LNCaP clone FGC (cell line): Measurements from ENCODE around the gene NBL1.

Experiments
- DNase-seq: peaks from one replicate; pipeline ENCODE4 v3.0.0-alpha.2; 2011; ENCODE audit warnings: low read depth
- H3K4me3 ChIP-seq: 2 replicates; pipeline ENCODE4 v1.5.1; 2011; ENCODE audit warnings: mild to moderate bottlenecking, low read depth, low read length, control low read depth
- TF ChIP-seq, protein P1 (sequence below): IDR thresholded peaks from 2 replicates; pipeline ENCODE4 v1.5.1; 2012; ENCODE audit warnings: mild to moderate bottlenecking; ENCODE audit not compliant: control insufficient read depth, insufficient read depth; ENCODE audit errors: extremely low read depth

Gene NBL1

GRCh38 chr1:19639999-19640362, 4.1 kb upstream of the NBL1 start:
- TF ChIP-seq, protein P1, sequence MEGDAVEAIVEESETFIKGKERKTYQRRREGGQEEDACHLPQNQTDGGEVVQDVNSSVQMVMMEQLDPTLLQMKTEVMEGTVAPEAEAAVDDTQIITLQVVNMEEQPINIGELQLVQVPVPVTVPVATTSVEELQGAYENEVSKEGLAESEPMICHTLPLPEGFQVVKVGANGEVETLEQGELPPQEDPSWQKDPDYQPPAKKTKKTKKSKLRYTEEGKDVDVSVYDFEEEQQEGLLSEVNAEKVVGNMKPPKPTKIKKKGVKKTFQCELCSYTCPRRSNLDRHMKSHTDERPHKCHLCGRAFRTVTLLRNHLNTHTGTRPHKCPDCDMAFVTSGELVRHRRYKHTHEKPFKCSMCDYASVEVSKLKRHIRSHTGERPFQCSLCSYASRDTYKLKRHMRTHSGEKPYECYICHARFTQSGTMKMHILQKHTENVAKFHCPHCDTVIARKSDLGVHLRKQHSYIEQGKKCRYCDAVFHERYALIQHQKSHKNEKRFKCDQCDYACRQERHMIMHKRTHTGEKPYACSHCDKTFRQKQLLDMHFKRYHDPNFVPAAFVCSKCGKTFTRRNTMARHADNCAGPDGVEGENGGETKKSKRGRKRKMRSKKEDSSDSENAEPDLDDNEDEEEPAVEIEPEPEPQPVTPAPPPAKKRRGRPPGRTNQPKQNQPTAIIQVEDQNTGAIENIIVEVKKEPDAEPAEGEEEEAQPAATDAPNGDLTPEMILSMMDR, result no peak
- no peak for DNase-seq
- H3K4me3 ChIP-seq, result no peak overlapping the region

DNA sequence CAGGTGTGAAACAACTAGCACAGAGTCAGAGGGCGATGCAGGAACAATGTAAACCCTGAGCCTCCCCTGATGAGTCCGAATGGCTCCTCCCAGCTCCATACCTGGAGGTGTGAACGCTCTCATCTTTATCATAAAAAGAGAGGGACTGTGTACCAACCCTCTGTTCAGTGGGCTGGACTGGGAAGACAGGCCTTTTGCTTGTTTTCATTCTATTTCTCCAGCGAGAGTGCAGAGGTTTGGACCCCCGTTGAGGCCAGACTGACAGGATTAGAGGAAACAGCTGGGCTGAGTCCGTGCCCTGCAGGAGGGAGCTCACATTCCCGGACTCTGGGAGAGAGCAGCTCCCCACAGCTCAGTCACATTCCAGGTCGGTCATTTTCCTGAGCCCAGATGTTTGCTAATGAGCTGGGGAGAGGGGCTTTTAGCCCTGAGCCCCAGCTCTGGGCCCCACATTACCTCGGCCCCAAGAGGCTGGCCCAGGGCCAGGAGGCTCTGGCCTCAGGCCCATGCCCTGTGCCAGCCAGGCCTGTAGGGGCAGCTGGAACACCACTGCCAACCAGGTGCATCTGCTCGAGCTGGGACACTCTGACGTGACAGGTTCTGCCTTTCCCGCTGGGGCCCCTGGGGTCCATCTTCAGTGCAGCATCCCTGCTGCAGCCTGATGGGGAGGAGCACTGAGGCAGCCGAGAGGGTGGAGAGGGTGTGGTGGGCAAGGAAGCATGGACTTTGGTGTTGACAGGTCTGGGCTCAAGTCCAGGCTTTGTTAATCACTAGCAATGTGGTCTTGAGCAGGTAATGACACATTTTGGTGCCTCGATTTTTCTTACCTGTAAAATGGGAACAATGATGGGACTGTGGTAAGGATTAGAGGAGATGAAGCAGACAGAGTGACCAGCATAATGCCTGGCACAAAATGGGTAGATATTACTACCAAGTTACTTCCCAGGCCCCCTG, 3.5 kb upstream of the NBL1 start:
- DNase-seq, result no peak
- TF ChIP-seq, protein P1, result no peak
- no peak overlapping the region for H3K4me3 ChIP-seq

GRCh38 chr1:19643121-19643520, 990 bp upstream of the NBL1 start:
- no peak overlapping the region for H3K4me3 ChIP-seq
- TF ChIP-seq, protein P1, result no peak
- no peak for DNase-seq

DNA sequence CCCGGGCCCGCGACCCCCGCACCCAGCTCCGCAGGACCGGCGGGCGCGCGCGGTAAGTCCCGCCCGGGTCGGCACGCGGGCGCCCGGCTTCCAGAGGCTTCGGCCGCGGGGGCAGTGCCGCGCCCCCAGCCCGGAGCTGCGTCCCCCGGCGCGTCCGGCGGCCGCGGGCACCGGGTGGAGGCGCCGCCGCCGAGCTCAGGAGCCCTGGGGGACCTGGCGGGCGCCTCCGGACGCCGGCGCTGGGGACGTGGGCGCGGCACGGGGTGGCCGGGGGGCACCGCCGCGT, 227 bp downstream of the NBL1 start:
- TF ChIP-seq, protein P1, result no peak
- DNase-seq, result no peak
- no peak overlapping the region for H3K4me3 ChIP-seq

DNA sequence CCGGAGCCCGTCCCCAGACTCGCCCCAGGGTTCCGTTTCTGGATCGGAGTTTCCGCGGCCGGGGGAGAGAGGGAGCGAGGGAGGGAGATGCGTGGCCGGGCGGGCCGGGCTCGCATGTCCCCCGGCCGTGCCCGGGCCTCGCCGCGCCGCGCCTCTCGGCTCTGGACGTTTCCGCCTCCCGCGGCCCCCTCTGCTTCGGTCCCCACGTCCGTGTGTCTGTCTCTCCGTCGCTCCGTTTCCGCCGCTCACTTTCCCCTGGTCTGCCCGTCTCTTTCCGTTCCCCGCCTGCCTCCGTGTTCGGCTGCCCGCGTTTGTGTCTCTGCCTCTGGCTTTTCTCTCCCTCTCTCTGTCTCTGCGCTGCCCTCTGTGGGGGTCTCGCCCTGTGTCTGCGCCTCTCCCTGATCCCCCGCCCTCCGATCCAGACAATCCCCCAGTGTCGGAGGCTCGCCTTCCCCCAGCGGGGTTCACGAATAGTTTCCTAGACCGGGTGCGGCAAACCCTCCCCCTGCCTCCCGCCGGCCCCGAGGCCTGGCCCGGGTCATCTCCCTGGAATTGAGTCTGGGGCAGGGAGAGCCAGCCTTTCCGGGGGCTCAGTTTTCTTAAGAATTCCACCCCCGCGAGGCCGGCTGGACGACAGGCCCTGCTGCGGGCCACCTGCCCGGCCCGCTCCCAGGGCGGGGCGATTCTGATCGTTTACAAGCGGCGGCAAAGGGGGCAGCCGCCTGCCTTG, 735 bp downstream of the NBL1 start:
- TF ChIP-seq, protein P1, result no peak
- DNase-seq, result no peak
- H3K4me3 ChIP-seq, result no peak overlapping the region

- DNase-seq, result no peak
- no peak overlapping the region for H3K4me3 ChIP-seq
- TF ChIP-seq, protein P1, result no peak
Measured at GRCh38 chr1:19645411-19646251, 1.5 kb downstream of the NBL1 start.
